ENCODE results near the gene CLN3. TPM values are rescaled to one million over a fixed set of nuclear protein-coding genes. Genes with fewer than 3 reads are reported as not detected.

CLN3 gene
- total and polyA plus RNA-seq, 10 donors = 21.1 to 44.1 (median 36.3) TPM

GRCh38 chr16:28482026-28482425 is 9.8 kb downstream of the CLN3 start:
- intact Hi-C loops (cut with DNase I; ENCODE audit: low total_unique reads) = no loop called here

GRCh38 chr16:28478506-28479180 is 13.2 kb downstream of the CLN3 start:
- 87 to 94% (median 89%) methylated on average over 10 to 16 of the region's 16 CpGs for WGBS, 5 donors
- no peak for DNase-seq
- no peaks in the 10 kb centered on the region for H3K4me1 ChIP-seq
- intact Hi-C loops (cut with DNase I; ENCODE audit: low total_unique reads) = no loop called here
- H3K27me3 ChIP-seq (replicated peaks in 1 of 7) = no peaks in the 10 kb centered on the region
- peaks cover 0 to 100% (median 88%) of the 10 kb centered on the region in 6 donors for H3K36me3 ChIP-seq
- no peak overlapping the region for H3K27ac ChIP-seq
- H3K4me3 ChIP-seq = no peak overlapping the region
- no peaks in the 10 kb centered on the region for H3K9me3 ChIP-seq
- TF ChIP-seq CTCF (IDR thresholded peaks at IDR 0.05 in 8 of 11, conservative IDR thresholded peaks at IDR 0.05 in 3 of 11) = no peak
- no peak for TF ChIP-seq POLR2A (IDR thresholded peaks at IDR 0.05)
- no peak for TF ChIP-seq POLR2AphosphoS5 (IDR thresholded peaks at IDR 0.05)

More at GRCh38 chr16:28482026-28482425, 9.8 kb downstream of the CLN3 start:
- 95 to 99% (median 98%) methylated on average over 11 to 13 of the region's 13 CpGs for WGBS, 5 donors
- TF ChIP-seq POLR2A (IDR thresholded peaks at IDR 0.05) = no peak
- no peak for TF ChIP-seq POLR2AphosphoS5 (IDR thresholded peaks at IDR 0.05)
- TF ChIP-seq CTCF (IDR thresholded peaks at IDR 0.05 in 8 of 11, conservative IDR thresholded peaks at IDR 0.05 in 3 of 11) = no peak
- Histone ChIP-seq H3K4me3 (no peak overlapping the region), H3K9me3 (no peaks in the 10 kb centered on the region), H3K27me3 (replicated peaks in 1 of 7) (no peaks in the 10 kb centered on the region), H3K27ac (no peak overlapping the region), H3K36me3 (peaks cover 0 to 100% (median 86%) of the 10 kb centered on the region in 6 donors), H3K4me1 (no peaks in the 10 kb centered on the region)
- no peak for DNase-seq

- TF ChIP-seq POLR2A (IDR thresholded peaks at IDR 0.05) (no peak), CTCF (IDR thresholded peaks at IDR 0.05 in 8 of 11, conservative IDR thresholded peaks at IDR 0.05 in 3 of 11) (no peak), POLR2AphosphoS5 (IDR thresholded peaks at IDR 0.05) (peak in 1 of 3 donors; percentile 27)
- Histone ChIP-seq H3K4me3 (no peak overlapping the region), H3K9me3 (no peaks in the 10 kb centered on the region), H3K27ac (no peak overlapping the region), H3K36me3 (peaks cover 0 to 96% (median 77%) of the 10 kb centered on the region in 6 donors), H3K27me3 (replicated peaks in 1 of 7) (no peaks in the 10 kb centered on the region), H3K4me1 (no peaks in the 10 kb centered on the region)
- 93 to 99% (median 95%) methylated on average over 11 to 14 of the region's 14 CpGs for WGBS, 5 donors
- no peak for DNase-seq
- intact Hi-C loops (cut with DNase I; ENCODE audit: low total_unique reads) = no loop called here
Observed at GRCh38 chr16:28477311-28477920, 14.5 kb downstream of the CLN3 start.

- intact Hi-C loops (cut with DNase I; ENCODE audit: low total_unique reads) = no loop called here
- no peak for TF ChIP-seq POLR2AphosphoS5 (IDR thresholded peaks at IDR 0.05)
- TF ChIP-seq CTCF (IDR thresholded peaks at IDR 0.05 in 8 of 11, conservative IDR thresholded peaks at IDR 0.05 in 3 of 11) = no peak
- TF ChIP-seq POLR2A (IDR thresholded peaks at IDR 0.05) = no peak
- Histone ChIP-seq H3K36me3 (peaks cover 0 to 82% (median 60%) of the 10 kb centered on the region in 6 donors), H3K4me1 (no peaks in the 10 kb centered on the region), H3K9me3 (no peaks in the 10 kb centered on the region), H3K27me3 (replicated peaks in 1 of 7) (no peaks in the 10 kb centered on the region), H3K27ac (no peak overlapping the region), H3K4me3 (no peak overlapping the region)
- no peak for DNase-seq
- 84 to 94% (median 91%) methylated on average over 2 of the region's 2 CpGs for WGBS, 5 donors
Observed at GRCh38 chr16:28475221-28475620, 16.7 kb downstream of the CLN3 start.
